HG02973 (cell line): ENCODE results near the gene MTMR11.
A peak's percentile ranks its signal among the peaks of the same experiment; 100 is the strongest.

Experiments
- ATAC-seq: cut with Tn5 transposase; IDR thresholded peaks from one replicate; pipeline ENCODE4 v1.9.1; 2021; ENCODE audit warnings: moderate library complexity; ENCODE audit not compliant: unreplicated experiment

MTMR11 gene

GRCh38 chr1:149936992-149937705 is 470 bp upstream of the MTMR11 start:
- no peak for ATAC-seq

GRCh38 chr1:149934356-149934755 is 2.3 kb downstream of the MTMR11 start:
- ATAC-seq = no peak

- no peak for ATAC-seq
These were observed 3.5 kb downstream of the MTMR11 start for GRCh38 chr1:149933208-149933607.

- no peak for ATAC-seq
These were observed 4.2 kb downstream of the MTMR11 start for GRCh38 chr1:149932474-149932873.

GRCh38 chr1:149931212-149931790 is 5.4 kb downstream of the MTMR11 start:
- no peak for ATAC-seq

- ATAC-seq = no peak
These were observed 6.8 kb downstream of the MTMR11 start for GRCh38 chr1:149929856-149930255.

- ATAC-seq = no peak
These were observed 8.3 kb downstream of the MTMR11 start for GRCh38 chr1:149928401-149928724.

- peak; percentile 85 for ATAC-seq
These were observed 8.9 kb downstream of the MTMR11 start, which contains the start of gene SF3B4 for GRCh38 chr1:149927563-149928400. SF3B4 (minus strand) TSS chr1:149927803; CDS start chr1:149927759, 44 bp downstream.

GRCh38 chr1:149927056-149927562 is 9.6 kb downstream of the MTMR11 start:
- ATAC-seq = no peak

- no peak for ATAC-seq
These were observed 10.4 kb downstream of the MTMR11 start for GRCh38 chr1:149926296-149926695.

GRCh38 chr1:149925751-149926150 is 10.9 kb downstream of the MTMR11 start:
- no peak for ATAC-seq

- no peak for ATAC-seq
These were observed 11.3 kb downstream of the MTMR11 start for GRCh38 chr1:149925345-149925744.

GRCh38 chr1:149923626-149924025 is 13.1 kb downstream of the MTMR11 start:
- ATAC-seq = no peak

- ATAC-seq = no peak
These were observed 19.0 kb downstream of the MTMR11 start, which contains the start of gene SV2A for GRCh38 chr1:149917571-149918144. SV2A (minus strand) TSS chr1:149917844; CDS start chr1:149913840, 4,004 bp downstream.

GRCh38 chr1:149916898-149917252 is 19.8 kb downstream of the MTMR11 start:
- ATAC-seq = no peak

GRCh38 chr1:149916193-149916897 is 20.3 kb downstream of the MTMR11 start:
- ATAC-seq = no peak

- no peak for ATAC-seq
These were observed 21.1 kb downstream of the MTMR11 start for GRCh38 chr1:149915429-149916192.

- ATAC-seq = no peak
These were observed 22.1 kb downstream of the MTMR11 start for GRCh38 chr1:149914545-149914944.

- no peak for ATAC-seq
These were observed 30.1 kb downstream of the MTMR11 start for GRCh38 chr1:149906570-149907075.
